GM23248 (cell line): ENCODE results near the gene MACROD2.

Experiments
- EZH2 ChIP-seq: fragments of 200-600 bp; sonication (generic); IDR thresholded peaks from 2 replicates; pipeline ENCODE4 v1.6.1; 2018; ENCODE audit warnings: antibody characterized with exemption, mild to moderate bottlenecking; ENCODE audit not compliant: insufficient read depth, poor library complexity, severe bottlenecking
- EZH2phosphoT487 ChIP-seq: fragments of 200-600 bp; sonication (generic); IDR thresholded peaks from 2 replicates; pipeline ENCODE4 v1.6.1; 2018; ENCODE audit warnings: antibody characterized with exemption, moderate library complexity, mild to moderate bottlenecking, low read depth; ENCODE audit not compliant: insufficient read depth

DNA sequence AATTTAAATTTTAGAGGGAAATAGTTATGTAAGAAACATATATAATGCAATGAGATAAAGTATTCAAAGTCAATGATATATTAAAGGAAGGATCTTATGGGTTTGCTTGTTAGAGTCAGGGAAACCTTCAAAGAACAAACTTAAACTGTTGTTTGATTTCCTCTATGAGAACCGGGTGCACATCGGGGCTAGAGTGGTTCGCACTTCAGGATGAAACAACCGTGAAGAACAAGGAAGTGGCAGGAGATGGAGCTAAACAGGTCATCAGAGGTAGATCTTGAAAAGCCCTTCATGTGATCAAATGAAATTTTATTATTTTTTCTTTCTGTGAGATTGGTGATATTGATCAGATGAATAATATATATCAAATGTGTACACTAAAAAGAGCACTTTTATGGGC lies 1294.0 kb downstream of the MACROD2 start:
- no peak for TF ChIP-seq EZH2phosphoT487
- TF ChIP-seq EZH2: no peak
